AG04449 (cell line): Measurements from ENCODE around the gene ZCCHC14.

Experiments
- CTCF ChIA-PET: fragments of 350-600 bp; formaldehyde crosslinking; extraction: SDS; loops from one replicate; lab custom pipeline; 2021; ENCODE audit warnings: antibody characterized with exemption; lab: Yijun Ruan, JAX
- POLR2A ChIA-PET: fragments of 400-600, 350-600 bp; formaldehyde crosslinking; extraction: SDS; loops from one replicate; lab custom pipeline; 2020; ENCODE audit warnings: antibody characterized with exemption, inconsistent platforms; lab: Yijun Ruan, JAX
- DNase-seq: peaks from one replicate; pipeline ENCODE4 v3.0.0-alpha.2; 2010; ENCODE audit warnings: low read depth, low spot score
- H3K4me3 ChIP-seq: 2 replicates; pipeline ENCODE4 v1.5.1; 2011; ENCODE audit warnings: low read depth, mild to moderate bottlenecking, control low read depth, low read length
- TF ChIP-seq, protein P1 (sequence below): IDR thresholded peaks from one replicate; pipeline ENCODE4 v1.5.1; 2011; ENCODE audit warnings: mild to moderate bottlenecking, moderate library complexity, low read length, control low read depth, inconsistent platforms; ENCODE audit not compliant: insufficient read depth; ENCODE audit errors: missing control alignments

The ZCCHC14 gene

DNA sequence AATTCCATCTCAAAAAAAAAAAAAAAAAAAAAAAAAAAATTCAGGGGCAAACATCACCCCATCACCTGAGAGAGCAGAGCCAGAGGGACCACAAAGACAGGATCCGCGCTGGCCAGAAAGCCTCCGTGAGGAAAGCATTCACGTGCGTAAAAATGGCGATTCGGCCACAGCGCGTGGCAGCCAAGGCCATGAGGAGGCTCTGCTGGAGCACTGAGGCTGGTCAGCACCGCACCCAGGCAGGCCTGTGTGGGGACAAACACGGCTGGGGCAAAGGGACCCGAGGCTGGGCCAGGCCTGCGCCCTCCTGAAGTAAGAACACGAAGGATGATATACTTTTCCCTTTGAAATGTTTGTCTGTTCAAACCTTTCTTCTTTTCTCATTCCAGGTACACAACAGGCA lies 55.5 kb downstream of the ZCCHC14 start:
- POLR2A ChIA-PET: no interaction called here

DNA sequence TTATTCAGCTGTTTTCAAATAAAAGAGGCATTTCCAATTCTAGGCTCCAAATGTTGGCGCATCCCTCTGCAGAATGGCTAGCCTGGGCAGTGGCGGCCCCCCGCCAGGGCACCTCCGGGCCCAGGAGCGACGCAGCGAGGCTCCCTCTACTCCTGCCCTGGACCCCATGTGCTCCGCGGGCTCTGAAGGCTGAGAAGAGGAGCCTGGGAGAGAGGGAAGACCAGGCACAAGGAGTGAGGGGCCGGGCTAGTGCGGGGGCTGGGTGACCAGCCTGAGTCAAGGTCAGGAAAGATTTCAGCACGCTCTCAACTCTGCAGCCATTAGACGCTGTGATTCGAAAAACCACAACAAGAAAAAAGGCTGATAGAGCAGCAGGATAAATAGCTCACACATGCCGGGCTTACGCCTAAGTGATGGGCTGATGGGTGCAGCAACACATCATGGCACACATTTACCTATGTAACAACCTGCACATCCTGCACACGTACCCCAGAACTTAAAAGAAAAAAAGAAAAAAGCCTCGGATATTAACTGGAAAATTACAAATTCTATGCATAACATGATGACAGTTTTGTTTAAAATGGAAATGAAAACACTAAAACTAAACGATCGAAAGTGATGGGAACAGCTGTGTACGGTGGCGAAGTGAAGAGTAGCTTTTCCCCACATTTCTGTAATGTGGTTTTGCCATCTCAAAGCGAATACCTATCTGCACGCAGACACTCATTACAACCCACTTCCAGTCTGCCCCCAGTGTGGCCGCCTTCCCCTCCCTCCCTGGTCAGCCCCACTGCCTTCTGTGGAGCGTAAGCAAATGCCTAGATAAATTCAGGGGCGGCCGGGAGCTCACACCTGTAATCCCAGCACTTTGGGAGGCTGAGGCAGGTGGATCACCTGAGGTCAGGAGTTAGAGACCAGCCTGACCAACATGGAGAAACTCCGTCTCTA lies 56.3 kb downstream of the ZCCHC14 start:
- POLR2A ChIA-PET: interaction anchor here (1.2 to 1.4 kb wide), 2 partner anchors 11 to 51 kb away, joined by 3 to 5 read pairs; no protein-coding TSS in a partner anchor
- TF ChIP-seq, protein P1, sequence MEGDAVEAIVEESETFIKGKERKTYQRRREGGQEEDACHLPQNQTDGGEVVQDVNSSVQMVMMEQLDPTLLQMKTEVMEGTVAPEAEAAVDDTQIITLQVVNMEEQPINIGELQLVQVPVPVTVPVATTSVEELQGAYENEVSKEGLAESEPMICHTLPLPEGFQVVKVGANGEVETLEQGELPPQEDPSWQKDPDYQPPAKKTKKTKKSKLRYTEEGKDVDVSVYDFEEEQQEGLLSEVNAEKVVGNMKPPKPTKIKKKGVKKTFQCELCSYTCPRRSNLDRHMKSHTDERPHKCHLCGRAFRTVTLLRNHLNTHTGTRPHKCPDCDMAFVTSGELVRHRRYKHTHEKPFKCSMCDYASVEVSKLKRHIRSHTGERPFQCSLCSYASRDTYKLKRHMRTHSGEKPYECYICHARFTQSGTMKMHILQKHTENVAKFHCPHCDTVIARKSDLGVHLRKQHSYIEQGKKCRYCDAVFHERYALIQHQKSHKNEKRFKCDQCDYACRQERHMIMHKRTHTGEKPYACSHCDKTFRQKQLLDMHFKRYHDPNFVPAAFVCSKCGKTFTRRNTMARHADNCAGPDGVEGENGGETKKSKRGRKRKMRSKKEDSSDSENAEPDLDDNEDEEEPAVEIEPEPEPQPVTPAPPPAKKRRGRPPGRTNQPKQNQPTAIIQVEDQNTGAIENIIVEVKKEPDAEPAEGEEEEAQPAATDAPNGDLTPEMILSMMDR: no peak
- CTCF ChIA-PET: interaction anchor here (0.9 to 4.8 kb wide), 5 partner anchors 13 to 200 kb away, joined by 3 to 19 read pairs (median 7); no protein-coding TSS in a partner anchor
- DNase-seq: no peak
- H3K4me3 ChIP-seq: peak overlapping the region; percentile 31

More for the DNA sequence above, 55.5 kb downstream of the ZCCHC14 start:
- no peak overlapping the region for H3K4me3 ChIP-seq
- TF ChIP-seq, protein P1: no peak
- CTCF ChIA-PET: interaction anchor here (1.5 to 4.8 kb wide), 3 partner anchors 12 to 199 kb away, joined by 4 to 19 read pairs (median 10); no protein-coding TSS in a partner anchor
- no peak for DNase-seq

DNA sequence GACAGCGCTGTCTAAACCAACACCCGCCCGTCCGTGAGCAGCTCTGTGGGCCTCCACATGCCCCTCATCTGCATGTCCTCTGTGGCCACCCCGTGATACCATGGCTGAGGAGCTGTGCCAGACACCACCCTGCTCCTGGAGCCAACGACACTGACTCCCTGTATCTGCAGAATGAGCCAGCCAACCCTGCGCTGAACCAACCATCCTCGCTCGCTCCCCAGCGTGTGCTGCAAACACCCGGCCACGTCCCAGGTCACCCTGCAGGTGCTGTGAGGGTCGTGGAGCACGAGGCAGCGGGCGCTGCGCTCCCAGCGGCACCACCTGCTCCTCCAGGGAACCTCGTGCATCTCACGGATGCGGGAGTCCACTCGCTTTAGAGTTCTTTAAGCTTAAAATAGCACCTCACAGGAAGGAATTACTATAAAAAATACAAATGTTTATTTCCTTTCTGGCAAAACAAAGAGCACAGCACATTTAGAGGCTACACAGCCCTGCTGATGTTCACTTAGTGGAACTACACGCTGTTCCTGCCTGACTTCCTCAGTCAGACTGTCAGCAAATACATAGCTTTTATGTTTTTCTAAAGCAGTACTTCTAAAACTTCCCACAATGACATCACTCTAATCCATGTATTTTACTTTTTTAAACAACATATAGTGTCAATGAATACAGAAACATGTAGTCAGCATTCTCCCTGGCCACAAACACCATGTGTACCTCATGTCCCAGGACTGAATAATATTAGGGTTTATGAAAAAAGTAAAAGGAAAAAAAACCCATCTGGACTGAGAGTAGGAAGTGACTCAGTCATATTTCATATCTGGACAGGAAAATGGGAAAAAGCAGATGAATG lies 57.2 kb downstream of the ZCCHC14 start:
- TF ChIP-seq, protein P1: no peak
- POLR2A ChIA-PET: interaction anchor here (1.2 to 1.4 kb wide), 2 partner anchors 12 to 52 kb away, joined by 3 to 5 read pairs; no protein-coding TSS in a partner anchor
- peak overlapping the region; percentile 25; the same call in 1 of the 2 replicates for H3K4me3 ChIP-seq
- DNase-seq: peak; percentile 21
- CTCF ChIA-PET: interaction anchor here (0.9 to 4.8 kb wide), 5 partner anchors 12 to 201 kb away, joined by 3 to 19 read pairs (median 7); no protein-coding TSS in a partner anchor

DNA sequence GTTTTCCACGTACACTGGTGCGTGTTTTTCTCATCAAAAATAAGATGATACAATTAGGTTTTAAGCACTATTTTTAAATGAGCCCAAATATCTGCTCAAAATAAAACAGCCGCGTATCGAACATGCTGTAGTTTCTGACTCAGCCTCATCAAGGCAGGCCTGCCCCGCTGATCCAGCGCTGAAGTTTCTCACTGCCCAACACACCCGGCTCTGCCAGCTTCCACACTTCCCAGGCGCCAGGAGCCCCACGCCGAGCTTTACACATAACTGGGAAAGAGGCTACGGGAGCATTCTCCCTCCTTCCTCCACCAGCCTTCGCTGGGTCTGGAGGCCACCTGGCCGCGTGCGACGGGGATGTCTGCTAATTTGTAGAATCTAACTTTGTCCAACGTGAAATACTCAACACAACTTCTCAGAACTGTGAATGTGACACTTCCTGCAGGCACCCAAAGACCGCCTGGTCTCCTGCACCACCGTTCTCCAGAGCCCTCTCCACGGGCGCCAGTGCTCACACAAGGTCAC lies 58.6 kb downstream of the ZCCHC14 start:
- H3K4me3 ChIP-seq: no peak overlapping the region
- POLR2A ChIA-PET: no interaction called here
- TF ChIP-seq, protein P1: no peak
- no peak for DNase-seq
- CTCF ChIA-PET: interaction anchor here (1.0 to 2.3 kb wide), 2 partner anchors 14 to 17 kb away, joined by 3 to 6 read pairs; no protein-coding TSS in a partner anchor

DNA sequence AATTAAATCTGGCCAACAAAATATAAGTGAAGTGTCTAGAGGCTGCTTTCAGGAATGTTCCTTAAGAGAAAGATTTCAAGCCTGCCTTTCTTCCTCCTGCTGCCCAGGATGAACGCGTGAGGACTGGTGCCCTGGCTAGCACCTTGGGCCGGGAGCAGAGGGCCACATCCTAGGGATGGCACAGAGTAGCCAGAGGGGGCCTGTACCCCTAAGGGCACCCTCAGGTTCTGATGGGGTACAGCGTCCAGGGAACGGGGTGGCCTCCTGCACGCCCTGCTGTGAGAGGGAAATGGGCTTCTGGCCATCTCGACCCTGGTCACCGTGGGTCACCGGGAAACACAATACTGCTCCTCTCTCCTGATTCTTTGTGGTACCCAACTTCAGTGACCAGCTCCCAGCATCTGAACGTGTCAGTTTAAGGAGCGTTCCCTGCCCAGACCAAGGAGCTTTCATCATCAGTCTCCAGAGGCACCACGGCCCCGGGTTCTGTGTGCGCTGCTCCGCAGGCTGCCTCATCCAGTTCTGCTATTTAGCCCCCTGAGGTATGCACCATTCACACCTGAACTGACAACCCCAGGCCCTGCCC lies 60.4 kb downstream of the ZCCHC14 start:
- no peak for DNase-seq
- TF ChIP-seq, protein P1: no peak
- CTCF ChIA-PET: interaction anchor here (1.4 to 3.0 kb wide), 5 partner anchors 12 to 202 kb away, joined by 3 to 17 read pairs (median 6); no protein-coding TSS in a partner anchor
- POLR2A ChIA-PET: no interaction called here
- no peak overlapping the region for H3K4me3 ChIP-seq
